Neural progenitor cell (in vitro differentiated cells): ENCODE measurements around the gene PPP1R27.

Source experiments
- CTCF ChIP-seq: fragments of 200-600 bp; sonication (generic); IDR thresholded peaks from 2 replicates; pipeline ENCODE4 v1.5.1; 2017; ENCODE audit warnings: antibody characterized with exemption, mild to moderate bottlenecking
- EZH2 ChIP-seq: fragments of 200-600 bp; sonication (generic); IDR thresholded peaks from 2 replicates; pipeline ENCODE4 v1.6.1; 2017; ENCODE audit warnings: antibody characterized with exemption, mild to moderate bottlenecking, moderate library complexity

GRCh38 chr17:81870131-81870980, 35.5 kb upstream of the PPP1R27 start:
- TF ChIP-seq CTCF (no peak), EZH2 (no peak)
